Keratinocyte (primary cell): ENCODE measurements around the gene EPHB1.

ENCODE experiments used
- CTCF ChIP-seq, 3 experiments: IDR thresholded peaks in 1 of 3; conservative IDR thresholded peaks in 1 of 3; optimal IDR thresholded peaks in 1 of 3; 2 replicates in 2 of 3; 3 replicates in 1 of 3; pipeline versions ENCODE3 to v1.5.1; 2011; ENCODE audit warnings: low read length in 3 of 3, mild to moderate bottlenecking in 3 of 3, moderate library complexity in 2 of 3, control low read depth in 1 of 3, inconsistent platforms in 1 of 3; ENCODE audit not compliant: insufficient read depth in 2 of 3; ENCODE audit errors: extremely low read depth in 1 of 3
- EZH2 ChIP-seq: IDR thresholded peaks from one replicate; pipeline ENCODE4 v1.6.1; 2012; ENCODE audit warnings: inconsistent platforms, mild to moderate bottlenecking, low read length, moderate library complexity

- TF ChIP-seq CTCF (optimal IDR thresholded peaks at IDR 0.05 in 1 of 3, IDR thresholded peaks at IDR 0.05 in 1 of 3, conservative IDR thresholded peaks at IDR 0.05 in 1 of 3; ENCODE audit: extremely low read depth in 1 of 3, insufficient read depth in 2 of 3, low read length in 3 of 3) (no peak), EZH2 (no peak)
Observed at GRCh38 chr3:134877788-134878187, 82.7 kb downstream of the EPHB1 start.
